ENCODE results near the gene INHBA.

DNA sequence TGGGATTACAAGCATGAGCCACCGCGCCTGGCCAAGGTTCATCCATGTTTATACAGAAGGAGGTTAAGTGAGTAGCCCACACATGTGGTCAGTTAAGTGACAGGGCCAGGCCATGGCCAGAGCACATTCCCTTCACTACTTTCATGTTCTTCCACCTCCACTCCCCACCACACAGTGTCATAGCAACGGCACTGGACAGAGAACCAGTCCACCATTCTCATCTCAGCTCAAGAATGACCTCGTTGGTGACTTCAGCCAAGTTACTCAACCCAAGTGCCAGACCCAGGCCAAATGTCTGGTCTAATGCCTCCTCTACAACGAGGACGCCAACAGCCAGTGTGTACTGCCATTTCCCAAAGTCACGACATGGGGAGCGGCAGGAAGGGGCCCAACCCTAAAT is 62.4 kb downstream of the INHBA start:
- TF ChIP-seq, protein P1, sequence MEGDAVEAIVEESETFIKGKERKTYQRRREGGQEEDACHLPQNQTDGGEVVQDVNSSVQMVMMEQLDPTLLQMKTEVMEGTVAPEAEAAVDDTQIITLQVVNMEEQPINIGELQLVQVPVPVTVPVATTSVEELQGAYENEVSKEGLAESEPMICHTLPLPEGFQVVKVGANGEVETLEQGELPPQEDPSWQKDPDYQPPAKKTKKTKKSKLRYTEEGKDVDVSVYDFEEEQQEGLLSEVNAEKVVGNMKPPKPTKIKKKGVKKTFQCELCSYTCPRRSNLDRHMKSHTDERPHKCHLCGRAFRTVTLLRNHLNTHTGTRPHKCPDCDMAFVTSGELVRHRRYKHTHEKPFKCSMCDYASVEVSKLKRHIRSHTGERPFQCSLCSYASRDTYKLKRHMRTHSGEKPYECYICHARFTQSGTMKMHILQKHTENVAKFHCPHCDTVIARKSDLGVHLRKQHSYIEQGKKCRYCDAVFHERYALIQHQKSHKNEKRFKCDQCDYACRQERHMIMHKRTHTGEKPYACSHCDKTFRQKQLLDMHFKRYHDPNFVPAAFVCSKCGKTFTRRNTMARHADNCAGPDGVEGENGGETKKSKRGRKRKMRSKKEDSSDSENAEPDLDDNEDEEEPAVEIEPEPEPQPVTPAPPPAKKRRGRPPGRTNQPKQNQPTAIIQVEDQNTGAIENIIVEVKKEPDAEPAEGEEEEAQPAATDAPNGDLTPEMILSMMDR (conservative IDR thresholded peaks at IDR 0.05) = no peak
- TF ChIP-seq ZFX (IDR thresholded peaks at IDR 0.05) = no peak

Measured in C4-2B (cell line).